Left ventricle myocardium inferior (tissue), 1 donor: ENCODE measurements around the gene CAST. TPM values are rescaled to one million over a fixed set of nuclear protein-coding genes. Genes with fewer than 3 reads are reported as not detected.
A peak's percentile ranks its signal among the peaks of the same experiment; 100 is the strongest.

Experiments
- DNase-seq: peaks from one replicate; pipeline ENCODE4 v3.0.0-alpha.2; 2020
- H3K27ac ChIP-seq: fragments of 200-600 bp; replicated peaks from 2 replicates; pipeline ENCODE4 v1.8.0; 2021
- H3K27me3 ChIP-seq: fragments of 200-600 bp; 2 replicates; pipeline ENCODE4 v1.8.0; 2021; ENCODE audit warnings: low read depth
- H3K36me3 ChIP-seq: fragments of 200-600 bp; 2 replicates; pipeline ENCODE4 v1.8.0; 2021
- H3K4me1 ChIP-seq: fragments of 200-600 bp; 2 replicates; pipeline ENCODE4 v1.8.0; 2021
- H3K4me3 ChIP-seq: fragments of 200-600 bp; 2 replicates; pipeline ENCODE4 v1.8.0; 2021; ENCODE audit warnings: mild to moderate bottlenecking, moderate library complexity
- H3K9me3 ChIP-seq: fragments of 200-600 bp; replicated peaks from 2 replicates; pipeline ENCODE4 v1.8.0; 2021
- CTCF ChIP-seq: fragments of 200-600 bp; IDR thresholded peaks from 2 replicates; pipeline ENCODE4 v1.8.0; 2021; ENCODE audit warnings: antibody characterized with exemption, mild to moderate bottlenecking, borderline replicate concordance
- intact Hi-C: fragments of 100-400 bp; cut with micrococcal nuclease; formaldehyde crosslinking; loops from one replicate; pipeline ENCODE4 v1.11.0; 2022
- total RNA-seq: library from RNA; stranded (reverse); fragmentation: NEBNext Ultra II Directional; extraction: Animal tissue kit (Norgen Biotek cat#: 25700); gene quantifications from one replicate; pipeline ENCODE4 v1.2.1, GENCODE V29; 2021
- donor health status: DM: no; HTN: yes; CAD: no; lungs with severe emphysema.

The CAST gene
- total RNA-seq, 1 donor from 2014 or later = 649 TPM

GRCh38 chr5:96690861-96691260, 28.7 kb downstream of the CAST start:
- DNase-seq = no peak
- Histone ChIP-seq H3K36me3 (peaks cover under 1% of the 10 kb centered on the region), H3K27ac (no peak overlapping the region), H3K9me3 (no peaks in the 10 kb centered on the region), H3K4me1 (peaks cover 33% of the 10 kb centered on the region), H3K4me3 (no peak overlapping the region), H3K27me3 (no peaks in the 10 kb centered on the region)
- no peak for TF ChIP-seq CTCF
- intact Hi-C loops = loop anchor here (10.0 kb wide), 1 partner anchor 76 kb away; no protein-coding TSS in a partner anchor

- no peak for TF ChIP-seq CTCF
- Histone ChIP-seq H3K4me1 (peaks cover 33% of the 10 kb centered on the region), H3K36me3 (peaks cover 7% of the 10 kb centered on the region), H3K9me3 (no peaks in the 10 kb centered on the region), H3K27me3 (no peaks in the 10 kb centered on the region), H3K27ac (peak overlapping the region; percentile 7), H3K4me3 (no peak overlapping the region)
- DNase-seq = no peak
- intact Hi-C loops = loop anchor here (10.0 kb wide), 1 partner anchor 77 kb away; no protein-coding TSS in a partner anchor
These were observed 29.5 kb downstream of the CAST start for GRCh38 chr5:96691503-96692303.

- Histone ChIP-seq H3K9me3 (no peaks in the 10 kb centered on the region), H3K36me3 (peaks cover 13% of the 10 kb centered on the region), H3K4me3 (no peak overlapping the region), H3K27ac (no peak overlapping the region), H3K27me3 (no peaks in the 10 kb centered on the region), H3K4me1 (peaks cover 25% of the 10 kb centered on the region)
- no peak for DNase-seq
- intact Hi-C loops = loop anchor here (10.0 kb wide), 1 partner anchor 78 kb away; no protein-coding TSS in a partner anchor
- no peak for TF ChIP-seq CTCF
These were observed 30.3 kb downstream of the CAST start for GRCh38 chr5:96692441-96692840.

- intact Hi-C loops = loop anchor here (10.0 kb wide), 1 partner anchor 85 kb away; no protein-coding TSS in a partner anchor
- Histone ChIP-seq H3K9me3 (no peaks in the 10 kb centered on the region), H3K27me3 (no peaks in the 10 kb centered on the region), H3K27ac (peak overlapping the region; percentile 97), H3K4me3 (no peak overlapping the region), H3K36me3 (peaks cover 13% of the 10 kb centered on the region), H3K4me1 (peaks cover 56% of the 10 kb centered on the region)
- no peak for TF ChIP-seq CTCF
- no peak for DNase-seq
These were observed 37.1 kb downstream of the CAST start for GRCh38 chr5:96699186-96699820.

GRCh38 chr5:96702503-96703383, 40.6 kb downstream of the CAST start:
- H3K27ac ChIP-seq = peak overlapping the region; percentile 97
- TF ChIP-seq CTCF = no peak
- H3K4me3 ChIP-seq = peak overlapping the region; percentile 84
- H3K27me3 ChIP-seq = no peaks in the 10 kb centered on the region
- intact Hi-C loops = no loop called here
- H3K9me3 ChIP-seq = no peaks in the 10 kb centered on the region
- no peaks in the 10 kb centered on the region for H3K36me3 ChIP-seq
- DNase-seq = peak; percentile 96
- H3K4me1 ChIP-seq = peaks cover 86% of the 10 kb centered on the region
